Stimulated activated CD4-positive, alpha-beta T cell treated with anti-CD3 and anti-CD28 coated beads, Interleukin-12 subunit alpha, Interleukin-12 subunit beta, amount 100 ng/mL, for 24 hours (primary cell): Measurements from ENCODE around the gene LENG8.
"Not testable (repeated sequence)": the region's sequence is repeated elsewhere in the genome, so short reads cannot be mapped to it uniquely, and the experiment has no call there.

Experiments used
- DNase-seq, 2 experiments: peaks; one replicate each; pipeline ENCODE4 v3.0.0-alpha.2; 2020; ENCODE audit warnings: low read depth in 2 of 2

LENG8 gene

GRCh38 chr19:54440641-54441040 is 8.4 kb upstream of the LENG8 start:
- DNase-seq, result no peak

- no peak for DNase-seq
These were observed 4.3 kb upstream of the LENG8 start for GRCh38 chr19:54444737-54445136.

GRCh38 chr19:54446349-54446748 is 2.6 kb upstream of the LENG8 start:
- DNase-seq, result not testable (repeated sequence)

- peak; percentile 38 to 39 for DNase-seq
These were observed 792 bp upstream of the LENG8 start for GRCh38 chr19:54448040-54448773.

- DNase-seq, result no peak
These were observed 686 bp downstream of the LENG8 start for GRCh38 chr19:54449701-54450069.

- no peak for DNase-seq
These were observed 2.4 kb downstream of the LENG8 start for GRCh38 chr19:54451331-54451871.

GRCh38 chr19:54451997-54452396 is 3.0 kb downstream of the LENG8 start:
- DNase-seq, result no peak

- DNase-seq, result no peak
These were observed 3.6 kb downstream of the LENG8 start for GRCh38 chr19:54452626-54453025.

- no peak for DNase-seq
These were observed 5.2 kb downstream of the LENG8 start for GRCh38 chr19:54453921-54454780.

- no peak for DNase-seq
These were observed 6.0 kb downstream of the LENG8 start for GRCh38 chr19:54454781-54455675.

GRCh38 chr19:54455786-54456422 is 6.9 kb downstream of the LENG8 start:
- no peak for DNase-seq

GRCh38 chr19:54456423-54457373 is 7.7 kb downstream of the LENG8 start:
- no peak for DNase-seq

- no peak for DNase-seq
These were observed 9.0 kb downstream of the LENG8 start for GRCh38 chr19:54457773-54458647.

- DNase-seq, result no peak
These were observed 9.8 kb downstream of the LENG8 start for GRCh38 chr19:54458648-54459281.

- DNase-seq, result no peak
These were observed 10.6 kb downstream of the LENG8 start for GRCh38 chr19:54459282-54460229.

- DNase-seq, result no peak
These were observed 11.4 kb downstream of the LENG8 start for GRCh38 chr19:54460230-54461005.

- no peak for DNase-seq
These were observed 12.2 kb downstream of the LENG8 start for GRCh38 chr19:54461210-54461609.
